OCI-LY7 (cell line): ENCODE results near the gene GRIK1. TPM values are rescaled to one million over a fixed set of nuclear protein-coding genes. Genes with fewer than 3 reads are reported as not detected.

ENCODE experiments used
- BruUV-seq: library from RNA; stranded (reverse); fragments of 400-500 nt; replicated peaks from 2 replicates; lab custom pipeline; 2021; lab: Mats Ljungman, UMichigan
- CTCF ChIA-PET: fragments of 300-600 bp; sonication (Branson Sonifier 250); formaldehyde crosslinking; loops from one replicate; lab custom pipeline; 2022; ENCODE audit warnings: antibody characterized with exemption; ENCODE audit not compliant: unreplicated experiment; lab: Charles Lee
- POLR2A ChIA-PET: fragments of 300-600 bp; sonication (Branson Sonifier 250); formaldehyde crosslinking; loops from one replicate; lab custom pipeline; 2022; ENCODE audit warnings: antibody characterized with exemption; lab: Charles Lee
- DNase-seq: peaks from one replicate; pipeline ENCODE4 v3.0.0-alpha.2; 2015; ENCODE audit warnings: low spot score
- H2AFZ ChIP-seq: fragments of 200-600 bp; sonication (generic), shearing (Covaris generic); 2 replicates; pipeline ENCODE4 v1.6.1; 2014; ENCODE audit warnings: mild to moderate bottlenecking, antibody characterized with exemption, low read length, moderate library complexity
- H3K27ac ChIP-seq: fragments of 200-600 bp; sonication (generic); 2 replicates; pipeline ENCODE4 v1.5.1; 2014; ENCODE audit warnings: mixed run types, low read depth, mild to moderate bottlenecking, moderate library complexity, low read length, inconsistent platforms; ENCODE audit not compliant: poor library complexity, severe bottlenecking
- H3K36me3 ChIP-seq: fragments of 200-600 bp; sonication (generic); 2 replicates; pipeline ENCODE4 v1.6.1; 2014; ENCODE audit warnings: mild to moderate bottlenecking, antibody characterized with exemption, low read length, moderate library complexity, mixed read lengths; ENCODE audit not compliant: insufficient read depth
- H3K4me1 ChIP-seq: fragments of 200-600 bp; sonication (generic); 2 replicates; pipeline ENCODE4 v1.5.1; 2014; ENCODE audit warnings: mild to moderate bottlenecking, low read length; ENCODE audit not compliant: insufficient read depth, poor library complexity, severe bottlenecking
- H3K4me2 ChIP-seq: fragments of 200-600 bp; sonication (generic); 2 replicates; pipeline ENCODE4 v1.6.1; 2014; ENCODE audit warnings: mild to moderate bottlenecking, low read length
- H3K4me3 ChIP-seq: fragments of 200-600 bp; sonication (generic); 2 replicates; pipeline ENCODE4 v1.5.1; 2014; ENCODE audit warnings: mild to moderate bottlenecking, low read depth, low read length; ENCODE audit not compliant: poor library complexity, severe bottlenecking
- H3K79me2 ChIP-seq: fragments of 200-600 bp; sonication (generic); 2 replicates; pipeline ENCODE4 v1.6.1; 2016; ENCODE audit warnings: low read depth, mild to moderate bottlenecking, low read length, moderate library complexity, mixed read lengths; ENCODE audit not compliant: insufficient read depth
- H3K9me2 ChIP-seq: fragments of 200-600 bp; sonication (generic); 2 replicates; pipeline ENCODE4 v1.6.1; 2016; ENCODE audit warnings: mild to moderate bottlenecking, low read length, mixed read lengths; ENCODE audit not compliant: insufficient read depth
- H3K9me3 ChIP-seq: fragments of 200-600 bp; sonication (generic); 2 replicates; pipeline ENCODE4 v1.6.1; 2014; ENCODE audit warnings: mild to moderate bottlenecking, mixed run types, low read length, mixed read lengths
- H4K20me1 ChIP-seq: fragments of 200-600 bp; sonication (generic); 2 replicates; pipeline ENCODE4 v1.6.1; 2014; ENCODE audit warnings: mild to moderate bottlenecking, antibody characterized with exemption, low read length, moderate library complexity, mixed read lengths; ENCODE audit not compliant: insufficient read depth
- EZH2phosphoT487 ChIP-seq: fragments of 200-600 bp; sonication (generic); IDR thresholded peaks from 2 replicates; pipeline ENCODE4 v1.6.1; 2018; ENCODE audit warnings: low read depth, borderline replicate concordance, mild to moderate bottlenecking, mixed run types, antibody characterized with exemption, low read length, moderate library complexity, mixed read lengths
- intact Hi-C: fragments of 100-400 bp; cut with micrococcal nuclease; formaldehyde crosslinking; loops from one replicate; pipeline ENCODE4 v1.10.0; 2022; ENCODE audit not compliant: unreplicated experiment
- total RNA-seq, 2 experiments: library from RNA; depleted of rRNA in 1 of 2; stranded (reverse); fragments of >200 nt in 1 of 2; shearing (Covaris generic) in 1 of 2; gene quantifications; 2 replicates each; pipeline ENCODE4 v1.2.3, GENCODE V29; 2014 to 2022
- TF ChIP-seq, protein P1 (sequence below): fragments of 200-600 bp; sonication (generic); conservative IDR thresholded peaks from 2 replicates; pipeline ENCODE4 v1.5.1; 2014; ENCODE audit warnings: mild to moderate bottlenecking, antibody characterized with exemption, low read length, moderate library complexity, mixed read lengths

GRIK1 gene
- total RNA-seq, 2 experiments from 2014 or later: 4.1 TPM; not detected in 1

DNA sequence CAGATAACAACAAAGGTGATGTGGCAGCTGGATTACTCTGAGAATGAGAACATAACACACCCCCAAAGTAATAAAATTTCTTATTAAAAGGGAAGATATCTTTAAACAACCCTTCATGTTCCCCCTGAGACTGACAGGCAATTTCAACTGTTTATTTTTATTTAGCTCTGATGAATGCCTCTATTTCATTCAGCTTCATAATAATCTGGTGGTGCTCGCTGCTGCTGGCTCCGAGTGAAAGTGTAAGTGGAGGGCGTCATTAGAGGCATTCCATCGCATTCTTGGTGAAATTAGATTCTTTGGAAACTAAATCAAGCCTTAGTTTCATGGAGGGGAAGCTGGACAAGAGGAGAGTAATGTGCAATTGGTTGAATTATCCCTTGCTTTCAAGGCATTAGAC, 128.9 kb downstream of the GRIK1 start:
- Histone ChIP-seq H3K36me3 (no peaks in the 10 kb centered on the region), H4K20me1 (no peaks in the 10 kb centered on the region), H2AFZ (no peak overlapping the region), H3K9me3 (no peaks in the 10 kb centered on the region), H3K4me2 (no peak overlapping the region), H3K4me3 (no peak overlapping the region), H3K9me2 (no peaks in the 10 kb centered on the region), H3K4me1 (no peaks in the 10 kb centered on the region), H3K27ac (no peak overlapping the region), H3K79me2 (no peaks in the 10 kb centered on the region)
- CTCF ChIA-PET: no interaction called here
- BruUV-seq: no TSS peak
- intact Hi-C loops: no loop called here
- POLR2A ChIA-PET: interaction anchor here (0.5 to 1.9 kb wide), 3 partner anchors 8 to 1195 kb away, joined by 3 to 11 read pairs (median 5); no protein-coding TSS in a partner anchor
- TF ChIP-seq, protein P1, sequence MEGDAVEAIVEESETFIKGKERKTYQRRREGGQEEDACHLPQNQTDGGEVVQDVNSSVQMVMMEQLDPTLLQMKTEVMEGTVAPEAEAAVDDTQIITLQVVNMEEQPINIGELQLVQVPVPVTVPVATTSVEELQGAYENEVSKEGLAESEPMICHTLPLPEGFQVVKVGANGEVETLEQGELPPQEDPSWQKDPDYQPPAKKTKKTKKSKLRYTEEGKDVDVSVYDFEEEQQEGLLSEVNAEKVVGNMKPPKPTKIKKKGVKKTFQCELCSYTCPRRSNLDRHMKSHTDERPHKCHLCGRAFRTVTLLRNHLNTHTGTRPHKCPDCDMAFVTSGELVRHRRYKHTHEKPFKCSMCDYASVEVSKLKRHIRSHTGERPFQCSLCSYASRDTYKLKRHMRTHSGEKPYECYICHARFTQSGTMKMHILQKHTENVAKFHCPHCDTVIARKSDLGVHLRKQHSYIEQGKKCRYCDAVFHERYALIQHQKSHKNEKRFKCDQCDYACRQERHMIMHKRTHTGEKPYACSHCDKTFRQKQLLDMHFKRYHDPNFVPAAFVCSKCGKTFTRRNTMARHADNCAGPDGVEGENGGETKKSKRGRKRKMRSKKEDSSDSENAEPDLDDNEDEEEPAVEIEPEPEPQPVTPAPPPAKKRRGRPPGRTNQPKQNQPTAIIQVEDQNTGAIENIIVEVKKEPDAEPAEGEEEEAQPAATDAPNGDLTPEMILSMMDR: no peak
- no peak for TF ChIP-seq EZH2phosphoT487
- no peak for DNase-seq

DNA sequence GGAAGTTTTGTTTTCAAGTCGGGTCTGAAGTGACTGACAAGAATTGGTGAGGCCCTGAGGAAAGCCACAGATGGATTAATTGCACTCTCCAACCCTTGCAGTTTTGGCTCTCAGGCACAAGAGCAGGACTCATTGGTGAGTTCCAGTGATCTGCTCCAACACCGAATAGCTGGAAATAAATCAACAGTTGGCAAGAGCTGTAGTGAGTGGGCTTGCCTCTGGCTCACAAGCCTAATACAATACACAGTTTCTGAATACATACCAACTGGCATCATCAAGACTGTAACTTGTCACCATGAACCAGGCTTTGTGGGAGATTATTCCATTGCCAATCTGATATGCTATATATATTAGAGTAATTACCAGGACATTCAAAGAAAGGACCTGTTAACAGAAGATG, 131.6 kb downstream of the GRIK1 start:
- H3K9me2 ChIP-seq: no peaks in the 10 kb centered on the region
- no peaks in the 10 kb centered on the region for H4K20me1 ChIP-seq
- H3K4me3 ChIP-seq: no peak overlapping the region
- no peaks in the 10 kb centered on the region for H3K4me1 ChIP-seq
- H3K4me2 ChIP-seq: no peak overlapping the region
- no peak for DNase-seq
- ChIA-PET POLR2A (no interaction called here), CTCF (no interaction called here)
- H3K27ac ChIP-seq: no peak overlapping the region
- no peaks in the 10 kb centered on the region for H3K36me3 ChIP-seq
- no peak overlapping the region for H2AFZ ChIP-seq
- intact Hi-C loops: no loop called here
- H3K9me3 ChIP-seq: no peaks in the 10 kb centered on the region
- H3K79me2 ChIP-seq: no peaks in the 10 kb centered on the region
- TF ChIP-seq EZH2phosphoT487: no peak
- TF ChIP-seq, protein P1: no peak
- no TSS peak for BruUV-seq

DNA sequence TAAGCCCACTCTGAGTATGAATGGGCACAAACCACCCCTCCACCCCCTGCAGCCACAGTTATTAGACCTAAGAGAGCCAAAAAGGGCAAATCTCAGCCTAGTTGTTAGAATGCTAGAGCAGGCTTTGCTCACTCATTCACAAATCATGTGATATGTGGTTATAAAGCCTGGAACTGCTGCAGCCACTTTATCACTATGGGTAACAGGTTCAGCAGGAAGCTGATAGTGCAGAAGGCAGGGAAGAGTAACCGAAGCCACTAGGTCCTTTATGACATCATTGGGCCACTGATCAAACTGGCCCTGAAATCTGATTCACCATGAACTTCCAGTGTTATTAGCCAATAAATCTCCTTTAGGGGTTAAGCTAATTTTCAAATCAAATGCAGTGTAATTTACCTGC, 134.7 kb downstream of the GRIK1 start:
- TF ChIP-seq EZH2phosphoT487: no peak
- TF ChIP-seq, protein P1: no peak
- H4K20me1 ChIP-seq: no peaks in the 10 kb centered on the region
- H3K4me2 ChIP-seq: no peak overlapping the region
- no peaks in the 10 kb centered on the region for H3K79me2 ChIP-seq
- no peaks in the 10 kb centered on the region for H3K36me3 ChIP-seq
- ChIA-PET POLR2A (interaction anchor here (0.5 to 1.4 kb wide), 2 partner anchors 11 to 102 kb away, joined by 3 to 4 read pairs; no protein-coding TSS in a partner anchor), CTCF (no interaction called here)
- H3K9me3 ChIP-seq: no peaks in the 10 kb centered on the region
- DNase-seq: no peak
- H3K9me2 ChIP-seq: no peaks in the 10 kb centered on the region
- intact Hi-C loops: no loop called here
- H3K27ac ChIP-seq: no peak overlapping the region
- BruUV-seq: no TSS peak
- no peaks in the 10 kb centered on the region for H3K4me1 ChIP-seq
- no peak overlapping the region for H3K4me3 ChIP-seq
- H2AFZ ChIP-seq: no peak overlapping the region
